ENCODE measurements around the gene MAP4K5.
"Not testable (repeated sequence)": the region's sequence is repeated elsewhere in the genome, so short reads cannot be mapped to it uniquely, and the experiment has no call there.

MAP4K5 gene

DNA sequence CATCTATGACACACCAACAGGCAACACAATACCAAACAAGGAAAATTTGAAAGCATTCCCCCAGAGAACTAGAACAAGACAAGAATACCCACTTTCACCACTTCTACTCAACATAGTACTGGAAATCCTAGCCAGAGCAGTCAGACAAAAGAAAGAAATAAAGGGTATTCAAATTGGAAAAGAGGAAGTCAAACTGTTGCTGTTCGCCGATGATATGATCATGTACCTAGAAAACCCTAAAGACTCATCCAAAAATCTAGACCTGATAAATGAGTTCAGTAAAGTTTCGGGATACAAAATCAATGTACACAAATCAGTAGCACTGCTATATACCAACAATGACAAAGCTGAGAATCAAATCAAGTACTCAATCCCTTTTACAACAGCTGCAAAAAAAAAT, 19.5 kb upstream of the MAP4K5 start:
- H3K27me3 ChIP-seq (ENCODE audit: insufficient read depth, low read length) = no peaks in the 10 kb centered on the region; the same call in 1 of the 2 replicates
- no peak overlapping the region for H3K4me3 ChIP-seq (ENCODE audit: low read length)
- no peaks in the 10 kb centered on the region for H3K36me3 ChIP-seq (ENCODE audit: insufficient read depth, low read length)
- WGBS = 91% methylated on average over 3 of the region's 3 CpGs
- no peak overlapping the region for H3K27ac ChIP-seq (ENCODE audit: low read depth, low read length)
- no peaks in the 10 kb centered on the region for H3K9me3 ChIP-seq (ENCODE audit: insufficient read depth, low read depth, low read length)
- no peaks in the 10 kb centered on the region for H3K4me1 ChIP-seq (ENCODE audit: insufficient read depth, low read length)
- no peak overlapping the region for H3K9ac ChIP-seq (ENCODE audit: low read depth, low read length)

DNA sequence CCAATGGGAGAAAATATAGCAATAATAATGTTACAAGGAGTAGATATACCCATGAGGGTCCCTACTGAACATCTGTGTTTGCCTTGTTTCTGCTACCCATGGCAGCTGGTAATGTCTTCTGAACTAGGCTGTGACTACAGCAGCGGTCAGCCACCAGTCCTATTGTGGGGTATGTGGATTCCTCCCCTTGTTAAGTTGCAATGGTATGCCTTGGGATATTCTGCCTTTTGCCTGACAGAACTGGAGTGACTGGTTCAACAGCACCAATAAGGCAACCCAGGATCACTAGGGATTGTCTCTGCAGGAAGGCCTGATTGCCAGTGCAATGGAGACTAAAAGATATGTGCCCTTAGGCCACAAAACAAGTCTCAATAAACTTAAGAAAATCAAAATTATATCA, 17.9 kb upstream of the MAP4K5 start:
- no peaks in the 10 kb centered on the region for H3K36me3 ChIP-seq (ENCODE audit: insufficient read depth, low read length)
- WGBS = 92% methylated on average over 1 of the region's 1 CpG
- no peak overlapping the region for H3K9ac ChIP-seq (ENCODE audit: low read depth, low read length)
- H3K9me3 ChIP-seq (ENCODE audit: insufficient read depth, low read depth, low read length) = no peaks in the 10 kb centered on the region
- no peak overlapping the region for H3K27ac ChIP-seq (ENCODE audit: low read depth, low read length)
- no peak overlapping the region for H3K4me3 ChIP-seq (ENCODE audit: low read length)
- H3K4me1 ChIP-seq (ENCODE audit: insufficient read depth, low read length) = no peaks in the 10 kb centered on the region
- H3K27me3 ChIP-seq (ENCODE audit: insufficient read depth, low read length) = no peaks in the 10 kb centered on the region

DNA sequence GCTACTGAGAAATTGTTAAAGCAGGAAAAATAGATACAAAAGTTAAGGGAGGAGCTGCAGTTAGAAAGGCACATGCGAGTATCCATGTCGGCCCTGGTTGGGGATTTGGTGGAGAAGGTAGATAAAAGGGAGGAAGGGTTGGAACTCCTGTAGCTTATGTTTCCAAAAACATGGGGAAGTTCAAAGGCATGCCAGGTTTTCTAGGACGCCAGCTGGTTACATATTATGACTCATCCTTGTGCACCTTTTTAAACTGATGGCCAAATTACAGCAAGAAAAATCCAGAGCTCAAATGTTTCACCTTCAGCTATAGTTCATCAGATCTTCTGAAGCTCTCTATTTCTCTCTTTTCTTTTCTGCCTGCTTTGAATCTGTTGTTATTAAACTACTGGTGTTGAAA, 13.2 kb upstream of the MAP4K5 start:
- H3K4me1 ChIP-seq (ENCODE audit: insufficient read depth, low read length) = no peaks in the 10 kb centered on the region
- WGBS = 89% methylated on average over 3 of the region's 3 CpGs
- H3K27me3 ChIP-seq (ENCODE audit: insufficient read depth, low read length) = no peaks in the 10 kb centered on the region
- no peak overlapping the region for H3K9ac ChIP-seq (ENCODE audit: low read depth, low read length)
- no peak overlapping the region for H3K4me3 ChIP-seq (ENCODE audit: low read length)
- no peak overlapping the region for H3K27ac ChIP-seq (ENCODE audit: low read depth, low read length)
- H3K36me3 ChIP-seq (ENCODE audit: insufficient read depth, low read length) = no peaks in the 10 kb centered on the region
- no peaks in the 10 kb centered on the region for H3K9me3 ChIP-seq (ENCODE audit: insufficient read depth, low read depth, low read length)

DNA sequence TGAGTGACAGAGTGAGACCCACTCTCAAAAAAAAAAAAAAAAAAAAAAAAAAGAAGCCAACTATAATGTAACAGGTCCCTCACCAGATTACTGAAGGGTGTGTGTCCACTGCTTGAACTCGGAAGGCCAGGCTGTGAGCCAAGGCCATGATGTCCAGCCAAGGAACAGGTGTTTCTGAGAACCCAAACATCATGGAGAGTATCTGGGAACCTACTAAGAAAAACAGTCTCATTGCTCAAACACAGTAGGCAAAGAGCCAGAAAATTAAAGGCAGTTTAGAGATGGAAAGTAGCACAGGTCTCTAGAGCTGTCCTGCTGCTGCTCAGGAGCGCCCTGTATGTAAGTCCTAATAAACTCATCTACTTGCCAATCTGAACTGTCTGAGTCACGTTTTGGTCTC, 12.5 kb upstream of the MAP4K5 start:
- Histone ChIP-seq H3K27ac (ENCODE audit: low read depth, low read length) (no peak overlapping the region), H3K9ac (ENCODE audit: low read depth, low read length) (no peak overlapping the region), H3K27me3 (ENCODE audit: insufficient read depth, low read length) (no peaks in the 10 kb centered on the region), H3K9me3 (ENCODE audit: insufficient read depth, low read depth, low read length) (no peaks in the 10 kb centered on the region), H3K36me3 (ENCODE audit: insufficient read depth, low read length) (no peaks in the 10 kb centered on the region), H3K4me1 (ENCODE audit: insufficient read depth, low read length) (no peaks in the 10 kb centered on the region), H3K4me3 (ENCODE audit: low read length) (no peak overlapping the region)
- 91% methylated on average over 3 of the region's 3 CpGs for WGBS

DNA sequence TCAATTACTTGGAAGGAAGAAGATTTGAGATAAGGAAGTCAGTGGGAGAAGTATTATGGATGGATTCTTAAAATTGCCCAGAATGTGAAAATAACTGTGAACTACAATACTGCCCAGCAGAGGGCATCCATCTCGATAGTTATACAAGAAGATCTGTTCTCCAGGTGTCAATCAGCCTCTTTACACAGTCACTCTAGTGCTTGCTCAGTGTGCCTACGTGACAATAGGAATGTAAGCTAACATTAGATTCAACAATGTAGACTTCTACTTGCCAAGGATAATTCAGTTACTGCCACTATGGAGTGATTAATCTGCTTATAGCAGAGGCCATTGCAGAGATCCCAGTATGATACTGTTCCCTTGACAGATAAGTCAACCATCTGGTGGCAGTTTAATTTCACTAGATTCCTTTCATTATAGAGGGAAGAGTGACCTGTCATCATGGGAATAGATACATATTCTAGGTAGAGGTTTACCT, 10.6 kb upstream of the MAP4K5 start:
- Histone ChIP-seq H3K4me1 (ENCODE audit: insufficient read depth, low read length) (no peaks in the 10 kb centered on the region), H3K9ac (ENCODE audit: low read depth, low read length) (no peak overlapping the region), H3K27ac (ENCODE audit: low read depth, low read length) (no peak overlapping the region), H3K36me3 (ENCODE audit: insufficient read depth, low read length) (no peaks in the 10 kb centered on the region), H3K9me3 (ENCODE audit: insufficient read depth, low read depth, low read length) (0 out of 2 replicates have a peak, but pooled peaks cover under 1% of the 10 kb centered on the region), H3K4me3 (ENCODE audit: low read length) (no peak overlapping the region), H3K27me3 (ENCODE audit: insufficient read depth, low read length) (no peaks in the 10 kb centered on the region)
- WGBS = 35% methylated on average over 2 of the region's 2 CpGs

DNA sequence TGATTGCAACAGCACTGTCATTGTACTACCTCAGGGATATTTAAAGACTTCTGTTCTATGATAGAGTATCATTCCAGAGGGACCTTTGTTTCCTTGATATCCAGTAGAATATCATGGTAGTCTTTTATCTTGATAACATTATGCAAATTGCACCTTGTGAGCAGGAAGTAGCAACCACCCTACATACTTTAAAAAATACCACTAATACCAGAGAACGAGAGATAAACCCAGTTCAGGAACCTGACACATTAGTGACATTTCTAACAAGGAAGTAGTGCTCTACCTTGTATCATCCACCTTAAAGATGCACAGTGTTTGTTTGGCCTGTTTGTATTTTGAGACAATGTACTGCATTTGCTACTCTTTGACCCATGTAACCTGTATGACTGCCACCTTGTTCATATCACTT, 8.8 kb upstream of the MAP4K5 start:
- H3K4me1 ChIP-seq (ENCODE audit: insufficient read depth, low read length) = no peaks in the 10 kb centered on the region
- H3K9ac ChIP-seq (ENCODE audit: low read depth, low read length) = no peak overlapping the region
- no peak overlapping the region for H3K27ac ChIP-seq (ENCODE audit: low read depth, low read length)
- no peak overlapping the region for H3K4me3 ChIP-seq (ENCODE audit: low read length)
- H3K9me3 ChIP-seq (ENCODE audit: insufficient read depth, low read depth, low read length) = peaks cover 5% of the 10 kb centered on the region; the same call in 1 of the 2 replicates
- H3K36me3 ChIP-seq (ENCODE audit: insufficient read depth, low read length) = no peaks in the 10 kb centered on the region
- WGBS = 80% methylated on average over 1 of the region's 1 CpG
- no peaks in the 10 kb centered on the region for H3K27me3 ChIP-seq (ENCODE audit: insufficient read depth, low read length)

DNA sequence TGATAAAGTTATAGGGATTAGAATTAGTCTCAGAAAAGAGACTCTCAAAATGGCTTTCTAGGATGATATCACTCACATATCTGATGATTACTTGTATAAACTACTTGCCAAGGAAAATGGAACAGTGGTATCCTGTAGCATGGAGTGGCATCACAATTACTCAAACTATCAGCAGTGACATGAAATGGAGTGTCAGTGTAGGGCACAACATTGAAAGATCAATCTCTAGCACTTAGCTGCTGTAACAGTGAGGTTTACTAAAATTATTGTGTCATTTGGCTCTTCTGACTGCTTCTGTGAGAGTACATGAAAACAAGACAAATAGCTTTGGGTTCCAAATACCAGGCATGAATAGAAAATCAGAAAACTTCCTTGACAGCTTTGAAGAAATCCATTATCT, 6.7 kb upstream of the MAP4K5 start:
- Histone ChIP-seq H3K9me3 (ENCODE audit: insufficient read depth, low read depth, low read length) (peaks cover 5% of the 10 kb centered on the region; the same call in 1 of the 2 replicates), H3K4me1 (ENCODE audit: insufficient read depth, low read length) (no peaks in the 10 kb centered on the region), H3K27ac (ENCODE audit: low read depth, low read length) (no peak overlapping the region), H3K4me3 (ENCODE audit: low read length) (no peak overlapping the region), H3K9ac (ENCODE audit: low read depth, low read length) (no peak overlapping the region), H3K27me3 (ENCODE audit: insufficient read depth, low read length) (peaks cover under 1% of the 10 kb centered on the region; the same call in 1 of the 2 replicates), H3K36me3 (ENCODE audit: insufficient read depth, low read length) (no peaks in the 10 kb centered on the region)

DNA sequence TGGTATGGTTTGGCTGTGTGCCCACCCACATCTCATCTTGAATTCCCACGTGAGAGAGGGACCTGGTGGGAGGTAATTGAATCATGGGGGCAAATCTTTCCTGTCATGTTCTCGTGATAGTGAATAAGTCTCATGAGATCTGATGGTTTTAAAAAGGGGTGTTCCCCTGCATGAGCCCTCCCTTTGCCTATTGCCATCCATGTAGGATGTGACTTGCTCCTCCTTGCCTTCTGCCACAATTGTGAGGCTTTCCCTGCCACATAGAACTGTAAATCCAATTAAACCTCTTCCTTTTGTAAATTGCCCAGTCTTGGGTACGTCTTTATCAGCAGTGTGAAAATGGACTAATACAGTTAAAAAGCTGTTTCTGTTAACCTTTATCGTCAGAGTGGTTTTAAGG, 5.7 kb upstream of the MAP4K5 start:
- not testable (repeated sequence) for H3K9ac ChIP-seq (ENCODE audit: low read depth, low read length); H3K4me3 ChIP-seq (ENCODE audit: low read length); H3K36me3 ChIP-seq (ENCODE audit: insufficient read depth, low read length); H3K4me1 ChIP-seq (ENCODE audit: insufficient read depth, low read length); H3K27ac ChIP-seq (ENCODE audit: low read depth, low read length); H3K9me3 ChIP-seq (ENCODE audit: insufficient read depth, low read depth, low read length)
- H3K27me3 ChIP-seq (ENCODE audit: insufficient read depth, low read length) = peaks cover 11% of the 10 kb centered on the region; the same call in 1 of the 2 replicates
- 73% methylated on average over 4 of the region's 4 CpGs for WGBS

DNA sequence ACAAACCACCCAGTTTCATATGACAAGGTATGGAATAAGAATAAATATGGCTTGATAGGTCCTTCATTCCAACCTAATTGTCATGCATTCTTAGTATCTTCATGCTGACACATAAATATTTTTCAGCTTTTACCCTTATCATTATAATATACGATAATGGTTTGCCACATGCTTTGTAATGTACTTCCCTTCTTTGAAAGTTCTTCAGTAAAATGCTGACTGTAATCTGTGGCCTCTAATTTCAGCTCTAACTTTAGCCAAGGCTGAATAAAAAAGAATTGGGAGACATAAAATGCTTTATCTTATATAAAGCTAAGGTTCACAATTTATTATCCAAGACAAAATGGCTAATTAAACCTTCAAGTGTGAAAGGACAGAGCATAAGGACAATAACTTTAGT, 2.6 kb upstream of the MAP4K5 start:
- 100% methylated on average over 1 of the region's 1 CpG for WGBS
- Histone ChIP-seq H3K4me1 (ENCODE audit: insufficient read depth, low read length) (peaks cover 15% of the 10 kb centered on the region), H3K9me3 (ENCODE audit: insufficient read depth, low read depth, low read length) (peaks cover 5% of the 10 kb centered on the region; the same call in 1 of the 2 replicates), H3K4me3 (ENCODE audit: low read length) (no peak overlapping the region), H3K36me3 (ENCODE audit: insufficient read depth, low read length) (no peaks in the 10 kb centered on the region), H3K27ac (ENCODE audit: low read depth, low read length) (no peak overlapping the region), H3K27me3 (ENCODE audit: insufficient read depth, low read length) (peaks cover 12% of the 10 kb centered on the region; the same call in 1 of the 2 replicates), H3K9ac (ENCODE audit: low read depth, low read length) (no peak overlapping the region)

DNA sequence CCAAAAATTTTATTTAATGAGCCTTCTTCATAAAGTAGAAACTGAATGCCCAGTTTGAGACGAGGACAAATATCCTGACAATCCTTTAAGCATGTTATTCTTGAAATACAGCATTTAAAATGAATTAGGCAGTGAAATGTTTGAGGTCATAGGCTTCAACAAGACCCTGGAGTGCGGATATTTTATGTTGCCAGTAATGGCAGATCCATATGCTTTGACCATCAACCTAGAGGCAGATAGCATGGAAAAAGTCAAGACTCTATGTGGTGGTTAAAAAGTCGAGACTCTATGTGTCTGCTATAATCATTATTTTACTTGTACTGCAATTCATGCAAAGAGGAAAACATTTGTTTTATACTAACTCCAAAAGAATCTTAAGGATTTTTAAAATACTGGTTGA, 2.0 kb upstream of the MAP4K5 start:
- peaks cover 21% of the 10 kb centered on the region for H3K4me1 ChIP-seq (ENCODE audit: insufficient read depth, low read length)
- no peak overlapping the region for H3K27ac ChIP-seq (ENCODE audit: low read depth, low read length)
- peaks cover 5% of the 10 kb centered on the region; the same call in 1 of the 2 replicates for H3K9me3 ChIP-seq (ENCODE audit: insufficient read depth, low read depth, low read length)
- H3K4me3 ChIP-seq (ENCODE audit: low read length) = no peak overlapping the region
- no peak overlapping the region for H3K9ac ChIP-seq (ENCODE audit: low read depth, low read length)
- no peaks in the 10 kb centered on the region for H3K36me3 ChIP-seq (ENCODE audit: insufficient read depth, low read length)
- WGBS = 99% methylated on average over 2 of the region's 3 CpGs
- H3K27me3 ChIP-seq (ENCODE audit: insufficient read depth, low read length) = peaks cover 12% of the 10 kb centered on the region; the same call in 1 of the 2 replicates

DNA sequence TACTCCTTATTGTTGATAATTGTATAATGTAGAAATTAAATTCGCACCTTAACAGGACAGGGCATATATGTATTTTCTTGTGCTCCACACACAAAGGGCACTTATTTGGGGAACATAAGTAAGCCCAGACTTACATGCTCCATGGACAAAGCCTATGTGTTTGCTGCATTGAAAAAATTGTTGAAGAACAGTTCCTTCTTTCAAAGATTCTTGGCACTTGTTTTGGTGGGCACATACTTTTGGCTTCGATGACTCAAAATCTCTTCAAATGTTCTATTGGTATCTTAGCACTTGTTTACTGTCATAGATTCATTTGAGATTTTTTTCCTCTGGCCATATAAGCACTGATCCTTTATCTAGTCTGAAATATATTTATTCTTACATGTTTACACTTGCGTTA, 1.4 kb upstream of the MAP4K5 start:
- Histone ChIP-seq H3K4me1 (ENCODE audit: insufficient read depth, low read length) (peaks cover 24% of the 10 kb centered on the region), H3K36me3 (ENCODE audit: insufficient read depth, low read length) (no peaks in the 10 kb centered on the region; the same call in 1 of the 2 replicates), H3K9me3 (ENCODE audit: insufficient read depth, low read depth, low read length) (peaks cover 5% of the 10 kb centered on the region; the same call in 1 of the 2 replicates), H3K4me3 (ENCODE audit: low read length) (no peak overlapping the region), H3K27ac (ENCODE audit: low read depth, low read length) (no peak overlapping the region), H3K27me3 (ENCODE audit: insufficient read depth, low read length) (peaks cover 12% of the 10 kb centered on the region; the same call in 1 of the 2 replicates), H3K9ac (ENCODE audit: low read depth, low read length) (no peak overlapping the region)
- WGBS = 72% methylated on average over 2 of the region's 3 CpGs

DNA sequence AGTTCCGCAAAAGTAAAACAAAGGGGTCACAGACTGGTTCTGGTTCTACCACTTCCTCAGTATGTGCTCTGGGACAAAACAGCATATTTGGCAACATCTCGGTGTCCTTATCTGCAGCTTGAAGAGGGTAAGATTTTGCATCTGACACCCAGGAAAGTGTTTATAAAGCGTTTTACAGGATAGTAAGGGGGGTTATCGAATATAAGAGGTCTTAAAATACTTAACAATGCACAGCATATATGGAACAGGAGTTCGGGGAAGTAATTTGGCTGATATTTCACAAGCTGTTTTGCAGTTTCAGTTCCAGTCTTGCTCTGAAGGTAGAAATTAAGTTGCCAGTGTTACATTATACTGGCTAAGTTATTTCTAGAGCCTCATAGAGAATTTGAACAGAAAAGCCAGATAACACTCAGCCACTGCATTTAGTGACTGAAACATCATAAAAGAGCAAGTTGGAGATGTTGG, 904 bp upstream of the MAP4K5 start:
- Histone ChIP-seq H3K4me3 (ENCODE audit: low read length) (peak overlapping the region; percentile 71), H3K4me1 (ENCODE audit: insufficient read depth, low read length) (peaks cover 24% of the 10 kb centered on the region), H3K9ac (ENCODE audit: low read depth, low read length) (peak overlapping the region; percentile 88), H3K36me3 (ENCODE audit: insufficient read depth, low read length) (no peaks in the 10 kb centered on the region; the same call in 1 of the 2 replicates), H3K9me3 (ENCODE audit: insufficient read depth, low read depth, low read length) (peaks cover 5% of the 10 kb centered on the region; the same call in 1 of the 2 replicates), H3K27me3 (ENCODE audit: insufficient read depth, low read length) (peaks cover 12% of the 10 kb centered on the region; the same call in 1 of the 2 replicates), H3K27ac (ENCODE audit: low read depth, low read length) (no peak overlapping the region)
- 64% methylated on average over 5 of the region's 5 CpGs for WGBS

All from HUES64 (cell line).